Heart left ventricle (tissue), 13 donors: Measurements from ENCODE around the gene AAGAB.

Experiments used
- CTCF ChIP-seq, 12 donors: fragments of 200-600 bp; sonication (generic) in 4 of 12; IDR thresholded peaks; one replicate each; pipeline versions ENCODE4 v1.5.0 to v1.8.0; 2018 to 2022; ENCODE audit warnings: antibody characterized with exemption in 12 of 12, mild to moderate bottlenecking in 5 of 12
- POLR2A ChIP-seq, 2 donors: fragments of 450-650 bp; IDR thresholded peaks; one replicate each; pipeline ENCODE4 v1.6.1; 2017; ENCODE audit warnings: antibody characterized with exemption in 2 of 2, mild to moderate bottlenecking in 2 of 2, moderate library complexity in 2 of 2
- donor health status: ischemic (EF 13 %, LVEDD 7.1; RV severe dilation, severe dysfunction).
- donor health status: DM: no; HTN: yes; CAD: no.
- donor health status: DM: no; HTN: no; CAD: no.
- donor health status: ischemic (EF 25% LVEDD 6.9; RV normal size, moderate dysfunction).
- donor health status: ischemic (EF 25% LVEDD 5.7; RV mildly dilated, moderate dysfunction).
- donor health status: ischemic (EF 35%, LVEDD 5.7; RV mildly dilated, moderate dysfunction).
- donor health status: nonischemic (EF 11% LVEDD 7.7; RV severe dilation, severe dysfunction).
- donor health status: DM: yes; HTN: yes; CAD: no.
- donor health status: PGD.
- donor health status: ischemic (EF 29% LVEDD 5.4; RV normal size, mild dysfunction).
- donor health status: nonischemic (EF 23%, LVEDD 6.1; RV moderate dilation, normal function).

- no peak for TF ChIP-seq CTCF (IDR thresholded peaks at IDR 0.05)
- no peak for TF ChIP-seq POLR2A (IDR thresholded peaks at IDR 0.05)
These were observed 100.2 kb downstream of the AAGAB start for GRCh38 chr15:67154249-67154648.
